Spleen (tissue), 11 donors: ENCODE measurements around the gene DAB1. TPM values are rescaled to one million over a fixed set of nuclear protein-coding genes. Genes with fewer than 3 reads are reported as not detected.

ENCODE experiments used
- DNase-seq: peaks from one replicate; pipeline ENCODE4 v3.0.0-alpha.2; 2020
- H3K27ac ChIP-seq, 8 donors: fragments of 200-600 bp; sonication (generic) in 7 of 8; 1 replicate in 4 of 8; 2 replicates in 4 of 8; pipeline versions ENCODE4 v1.5.0 to v1.8.0; 2016 to 2021; ENCODE audit warnings: inconsistent platforms in 4 of 8, mild to moderate bottlenecking in 4 of 8, moderate library complexity in 1 of 8
- H3K27me3 ChIP-seq, 7 donors: fragments of 200-600 bp; sonication (generic) in 6 of 7; replicated peaks in 1 of 7; 1 replicate in 4 of 7; 2 replicates in 3 of 7; pipeline versions ENCODE4 v1.5.0 to v1.8.0; 2016 to 2021; ENCODE audit warnings: inconsistent platforms in 3 of 7, mild to moderate bottlenecking in 1 of 7
- H3K36me3 ChIP-seq, 6 donors: fragments of 200-600 bp; sonication (generic) in 5 of 6; 1 replicate in 4 of 6; 2 replicates in 2 of 6; pipeline versions ENCODE4 v1.5.0 to v1.8.0; 2016 to 2021; ENCODE audit warnings: inconsistent platforms in 2 of 6
- H3K4me1 ChIP-seq, 6 donors: fragments of 200-600 bp; sonication (generic) in 5 of 6; 1 replicate in 3 of 6; 2 replicates in 3 of 6; pipeline versions ENCODE4 v1.5.0 to v1.8.0; 2016 to 2021; ENCODE audit warnings: inconsistent platforms in 3 of 6
- H3K4me3 ChIP-seq, 8 donors: fragments of 200-600 bp; sonication (generic) in 7 of 8; 1 replicate in 4 of 8; 2 replicates in 4 of 8; pipeline versions ENCODE4 v1.5.0 to v1.8.0; 2016 to 2021; ENCODE audit warnings: inconsistent platforms in 4 of 8, mild to moderate bottlenecking in 4 of 8, moderate library complexity in 2 of 8
- H3K9me3 ChIP-seq, 8 donors: fragments of 200-600 bp; sonication (generic) in 7 of 8; 1 replicate in 4 of 8; 2 replicates in 4 of 8; pipeline versions ENCODE4 v1.5.0 to v1.8.0; 2016 to 2021; ENCODE audit warnings: inconsistent platforms in 4 of 8
- CTCF ChIP-seq, 11 experiments: fragments of 200-600 bp in 7 of 11; fragments of 450-650 bp in 4 of 11; sonication (generic) in 4 of 11; IDR thresholded peaks in 8 of 11; conservative IDR thresholded peaks in 3 of 11; 1 replicate in 7 of 11; 2 replicates in 4 of 11; pipeline versions ENCODE4 v1.4.0 to v1.8.0; 2016 to 2021; ENCODE audit warnings: antibody characterized with exemption in 11 of 11, inconsistent platforms in 4 of 11, mild to moderate bottlenecking in 1 of 11
- POLR2A ChIP-seq, 3 donors: fragments of 450-650 bp; IDR thresholded peaks; one replicate each; pipeline ENCODE4 v1.5.1; 2017; ENCODE audit warnings: antibody characterized with exemption in 3 of 3, mild to moderate bottlenecking in 1 of 3
- POLR2AphosphoS5 ChIP-seq, 3 donors: sonication (generic); formaldehyde crosslinking; IDR thresholded peaks; one replicate each; pipeline ENCODE4 v1.5.1; 2017; ENCODE audit warnings: antibody characterized with exemption in 3 of 3
- WGBS, 5 donors: extraction: QIAGEN DNeasy Blood & Tissue Kit in 3 of 5; methylation state at CpG; one replicate each; pipeline versions ENCODE4 v1.1.5 to v1.1.7; 2013 to 2018; 5-methylcytosine and 5-hydroxymethylcytosine counted together
- intact Hi-C: fragments of 100-400 bp; cut with DNase I; formaldehyde crosslinking; loops from one replicate; pipeline ENCODE4 v1.15.0; 2023; ENCODE audit warnings: low total_unique reads
- polyA plus RNA-seq, 3 donors: library from polyadenylated mRNA; stranded (reverse); fragments of 200-250 nt; gene quantifications; one replicate each; pipeline ENCODE4 v1.2.1, GENCODE V29; 2013
- total RNA-seq, 7 donors: library from RNA; depleted of rRNA in 3 of 7; stranded (reverse); fragments of >200 nt in 3 of 7; fragmentation: NEBNext Ultra II Directional in 4 of 7; extraction: Animal tissue kit (Norgen Biotek cat#: 25700) in 4 of 7; gene quantifications; one replicate each; pipeline versions ENCODE4 v1.1.0 to v1.2.1, GENCODE V29; 2016 to 2021
- donor health status: healthy with polysubstance abuse.
- donor health status: DM: no; HTN: no; CAD: no; lungs with moderate emphysema.
- donor health status: DM: no; HTN: no; CAD: no.
- donor health status: Bipolar disorder and iron deficiency.
- donor health status: healthy.
- donor health status: DM: no; HTN: no; CAD: no.
- donor health status: DM: yes; HTN: yes; CAD: no.

DAB1 gene
- total and polyA plus RNA-seq, 10 donors: 0.03 to 0.70 (median 0.26) TPM; not detected in 1

GRCh38 chr1:57316861-57317260, 107.0 kb downstream of the DAB1 start:
- no peak for TF ChIP-seq POLR2AphosphoS5 (IDR thresholded peaks at IDR 0.05)
- TF ChIP-seq CTCF (IDR thresholded peaks at IDR 0.05 in 8 of 11, conservative IDR thresholded peaks at IDR 0.05 in 3 of 11): no peak
- TF ChIP-seq POLR2A (IDR thresholded peaks at IDR 0.05): no peak
- Histone ChIP-seq H3K4me1 (peaks cover 0 to 2% (median 0%) of the 10 kb centered on the region in 6 donors), H3K4me3 (no peak overlapping the region), H3K9me3 (no peaks in the 10 kb centered on the region), H3K36me3 (no peaks in the 10 kb centered on the region), H3K27ac (no peak overlapping the region), H3K27me3 (peaks cover 0 to 5% (median 0%) of the 10 kb centered on the region in 7 donors)
- intact Hi-C loops: no loop called here
- DNase-seq: no peak
- 64 to 90% (median 86%) methylated on average over 4 of the region's 4 CpGs for WGBS, 5 donors

GRCh38 chr1:57316291-57316690, 107.6 kb downstream of the DAB1 start:
- Histone ChIP-seq H3K4me1 (peaks cover 0 to 2% (median 0%) of the 10 kb centered on the region in 6 donors), H3K9me3 (no peaks in the 10 kb centered on the region), H3K4me3 (no peak overlapping the region), H3K36me3 (no peaks in the 10 kb centered on the region), H3K27me3 (peaks cover 0 to 5% (median 0%) of the 10 kb centered on the region in 7 donors), H3K27ac (no peak overlapping the region)
- intact Hi-C loops: no loop called here
- 86 to 95% (median 90%) methylated on average over 3 of the region's 3 CpGs for WGBS, 5 donors
- TF ChIP-seq POLR2A (IDR thresholded peaks at IDR 0.05) (no peak), CTCF (IDR thresholded peaks at IDR 0.05 in 8 of 11, conservative IDR thresholded peaks at IDR 0.05 in 3 of 11) (no peak), POLR2AphosphoS5 (IDR thresholded peaks at IDR 0.05) (no peak)
- DNase-seq: no peak

GRCh38 chr1:57312869-57313268, 111.0 kb downstream of the DAB1 start:
- intact Hi-C loops: no loop called here
- DNase-seq: no peak
- Histone ChIP-seq H3K9me3 (no peaks in the 10 kb centered on the region), H3K27me3 (peaks cover 0 to 5% (median 0%) of the 10 kb centered on the region in 7 donors), H3K27ac (no peak overlapping the region), H3K4me1 (no peaks in the 10 kb centered on the region), H3K4me3 (no peak overlapping the region), H3K36me3 (no peaks in the 10 kb centered on the region)
- 86 to 94% (median 89%) methylated on average over 7 of the region's 7 CpGs for WGBS, 5 donors
- TF ChIP-seq POLR2A (IDR thresholded peaks at IDR 0.05) (no peak), CTCF (IDR thresholded peaks at IDR 0.05 in 8 of 11, conservative IDR thresholded peaks at IDR 0.05 in 3 of 11) (no peak), POLR2AphosphoS5 (IDR thresholded peaks at IDR 0.05) (no peak)

GRCh38 chr1:57311411-57311810, 112.4 kb downstream of the DAB1 start:
- Histone ChIP-seq H3K27me3 (peaks cover 0 to 5% (median 0%) of the 10 kb centered on the region in 7 donors), H3K36me3 (no peaks in the 10 kb centered on the region), H3K4me1 (no peaks in the 10 kb centered on the region), H3K4me3 (no peak overlapping the region), H3K27ac (no peak overlapping the region), H3K9me3 (no peaks in the 10 kb centered on the region)
- intact Hi-C loops: no loop called here
- 85 to 100% (median 92%) methylated on average over 1 of the region's 1 CpG for WGBS, 5 donors
- no peak for DNase-seq
- TF ChIP-seq POLR2A (IDR thresholded peaks at IDR 0.05): no peak
- TF ChIP-seq CTCF (IDR thresholded peaks at IDR 0.05 in 8 of 11, conservative IDR thresholded peaks at IDR 0.05 in 3 of 11): no peak
- TF ChIP-seq POLR2AphosphoS5 (IDR thresholded peaks at IDR 0.05): no peak
